ENCODE measurements around the gene DOCK4. TPM values are rescaled to one million over a fixed set of nuclear protein-coding genes. Genes with fewer than 3 reads are reported as not detected.

Gene DOCK4
- total RNA-seq, 4 donors from 2014 or later, result 6.4 to 20.5 (median 9.7) TPM

DNA sequence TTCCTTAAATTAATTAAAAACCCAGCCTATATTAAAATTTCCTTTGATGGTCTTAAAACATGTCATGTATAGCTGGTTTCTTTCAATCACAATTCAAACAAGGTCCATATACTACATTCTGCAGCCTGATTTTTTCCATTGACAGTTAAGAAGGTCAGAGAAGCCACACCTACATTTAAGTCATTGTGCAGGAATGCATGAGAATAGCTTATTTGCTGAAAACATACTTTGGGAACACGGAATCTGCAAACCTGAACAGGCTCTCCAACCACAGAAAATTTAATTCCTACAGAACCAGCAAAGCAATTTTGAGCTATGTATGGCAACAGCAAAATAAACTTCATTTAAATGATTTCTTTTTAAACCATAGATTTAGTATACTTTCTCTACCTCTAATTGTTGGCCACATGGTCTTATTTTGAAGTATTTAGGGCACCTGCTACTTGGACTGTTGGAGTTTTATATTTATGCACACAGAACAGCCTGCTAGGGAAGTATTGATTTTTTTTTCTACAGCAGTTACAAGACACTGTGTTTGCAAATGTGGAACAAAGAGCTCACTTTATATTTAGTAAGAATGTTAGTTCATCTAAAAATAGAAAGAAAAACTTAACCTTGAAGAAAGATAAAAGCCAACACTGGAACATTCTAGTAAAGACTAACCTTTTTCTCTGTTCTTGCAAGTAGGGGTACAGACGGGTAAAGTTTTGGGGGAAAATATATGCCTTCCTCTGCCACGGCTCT is 403.0 kb downstream of the DOCK4 start:
- DNase-seq (ENCODE audit: low spot score in 2 of 2), result no peak
- H3K27ac ChIP-seq, result no peak overlapping the region

GRCh38 chr7:111802194-111802772 is 403.9 kb downstream of the DOCK4 start:
- H3K27me3 ChIP-seq, result no peaks in the 10 kb centered on the region
- DNase-seq (ENCODE audit: low spot score in 2 of 2), result no peak
- WGBS, result 74% methylated on average over 3 of the region's 3 CpGs

More for the DNA sequence above, 403.0 kb downstream of the DOCK4 start:
- no peak overlapping the region for H3K4me3 ChIP-seq
- H3K4me1 ChIP-seq, result no peaks in the 10 kb centered on the region
- peaks cover 21% of the 10 kb centered on the region for H3K9me3 ChIP-seq
- TF ChIP-seq POLR2AphosphoS5 (IDR thresholded peaks at IDR 0.05), result no peak
- 79% methylated on average over 3 of the region's 3 CpGs for WGBS
- H3K27me3 ChIP-seq, result no peaks in the 10 kb centered on the region
- no peaks in the 10 kb centered on the region for H3K36me3 ChIP-seq

DNA sequence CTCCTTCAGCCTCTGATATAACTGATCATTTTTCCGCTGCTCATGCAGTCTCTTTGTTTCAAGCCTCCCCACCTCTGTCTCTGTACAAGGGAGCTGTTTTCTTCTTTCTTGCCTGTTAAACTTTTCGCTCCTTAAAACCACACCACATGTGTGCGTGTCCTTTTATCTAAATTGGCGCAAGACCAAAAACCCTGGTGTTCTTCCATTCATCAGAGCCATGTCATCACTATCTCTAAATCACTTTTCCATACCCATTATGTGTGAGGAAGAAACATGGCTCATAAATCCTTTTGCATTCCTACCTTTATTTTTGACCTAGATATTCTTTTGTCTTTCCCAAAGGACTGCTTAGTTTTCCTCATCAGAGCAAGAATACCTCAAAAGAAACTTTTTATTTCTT is 404.9 kb downstream of the DOCK4 start:
- no peak for DNase-seq (ENCODE audit: low spot score in 2 of 2)
- Histone ChIP-seq H3K36me3 (no peaks in the 10 kb centered on the region), H3K9me3 (peaks cover 38% of the 10 kb centered on the region), H3K4me1 (no peaks in the 10 kb centered on the region), H3K4me3 (no peak overlapping the region), H3K27ac (no peak overlapping the region), H3K27me3 (no peaks in the 10 kb centered on the region)
- 95% methylated on average over 4 of the region's 4 CpGs for WGBS
- no peak for TF ChIP-seq EP300 (IDR thresholded peaks at IDR 0.05)
- TF ChIP-seq, protein P1, sequence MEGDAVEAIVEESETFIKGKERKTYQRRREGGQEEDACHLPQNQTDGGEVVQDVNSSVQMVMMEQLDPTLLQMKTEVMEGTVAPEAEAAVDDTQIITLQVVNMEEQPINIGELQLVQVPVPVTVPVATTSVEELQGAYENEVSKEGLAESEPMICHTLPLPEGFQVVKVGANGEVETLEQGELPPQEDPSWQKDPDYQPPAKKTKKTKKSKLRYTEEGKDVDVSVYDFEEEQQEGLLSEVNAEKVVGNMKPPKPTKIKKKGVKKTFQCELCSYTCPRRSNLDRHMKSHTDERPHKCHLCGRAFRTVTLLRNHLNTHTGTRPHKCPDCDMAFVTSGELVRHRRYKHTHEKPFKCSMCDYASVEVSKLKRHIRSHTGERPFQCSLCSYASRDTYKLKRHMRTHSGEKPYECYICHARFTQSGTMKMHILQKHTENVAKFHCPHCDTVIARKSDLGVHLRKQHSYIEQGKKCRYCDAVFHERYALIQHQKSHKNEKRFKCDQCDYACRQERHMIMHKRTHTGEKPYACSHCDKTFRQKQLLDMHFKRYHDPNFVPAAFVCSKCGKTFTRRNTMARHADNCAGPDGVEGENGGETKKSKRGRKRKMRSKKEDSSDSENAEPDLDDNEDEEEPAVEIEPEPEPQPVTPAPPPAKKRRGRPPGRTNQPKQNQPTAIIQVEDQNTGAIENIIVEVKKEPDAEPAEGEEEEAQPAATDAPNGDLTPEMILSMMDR (IDR thresholded peaks at IDR 0.05), result no peak
- no peak for TF ChIP-seq POLR2A (IDR thresholded peaks at IDR 0.05)
- no peak for TF ChIP-seq POLR2AphosphoS5 (IDR thresholded peaks at IDR 0.05)

More at GRCh38 chr7:111802194-111802772, 403.9 kb downstream of the DOCK4 start:
- Histone ChIP-seq H3K27ac (no peak overlapping the region), H3K9me3 (peaks cover 28% of the 10 kb centered on the region), H3K4me3 (no peak overlapping the region), H3K4me1 (no peaks in the 10 kb centered on the region), H3K36me3 (no peaks in the 10 kb centered on the region)
- TF ChIP-seq, protein P1 (IDR thresholded peaks at IDR 0.05), result no peak
- TF ChIP-seq POLR2AphosphoS5 (IDR thresholded peaks at IDR 0.05), result no peak
- TF ChIP-seq EP300 (IDR thresholded peaks at IDR 0.05), result no peak

DNA sequence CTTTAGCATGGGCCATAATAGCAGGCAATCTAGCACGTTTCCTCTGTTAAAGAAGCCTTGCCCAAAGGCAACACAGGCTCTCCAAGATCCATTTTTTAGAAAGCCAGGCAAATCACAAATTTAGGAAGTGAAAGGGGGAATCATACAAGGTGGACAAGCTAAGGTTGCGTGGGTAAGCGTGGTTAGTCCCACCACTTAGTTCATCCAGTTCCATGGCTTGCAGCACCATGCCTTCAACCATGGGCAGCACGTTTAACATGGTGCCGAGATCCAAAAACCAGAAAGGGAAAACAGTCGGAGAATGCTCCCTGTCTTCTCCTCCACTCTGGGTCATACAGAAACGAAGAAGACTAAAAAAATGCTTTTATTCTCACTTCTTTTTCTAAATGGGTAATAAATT is 409.5 kb downstream of the DOCK4 start:
- WGBS, result 89% methylated on average over 7 of the region's 7 CpGs
- Histone ChIP-seq H3K9me3 (peaks cover 48% of the 10 kb centered on the region), H3K27me3 (no peaks in the 10 kb centered on the region), H3K4me3 (no peak overlapping the region), H3K27ac (no peak overlapping the region), H3K36me3 (no peaks in the 10 kb centered on the region), H3K4me1 (no peaks in the 10 kb centered on the region)
- no peak for DNase-seq (ENCODE audit: low spot score in 2 of 2)
- TF ChIP-seq POLR2A (IDR thresholded peaks at IDR 0.05), result no peak
- TF ChIP-seq EP300 (IDR thresholded peaks at IDR 0.05), result no peak
- TF ChIP-seq POLR2AphosphoS5 (IDR thresholded peaks at IDR 0.05), result no peak
- TF ChIP-seq, protein P1 (IDR thresholded peaks at IDR 0.05), result no peak

DNA sequence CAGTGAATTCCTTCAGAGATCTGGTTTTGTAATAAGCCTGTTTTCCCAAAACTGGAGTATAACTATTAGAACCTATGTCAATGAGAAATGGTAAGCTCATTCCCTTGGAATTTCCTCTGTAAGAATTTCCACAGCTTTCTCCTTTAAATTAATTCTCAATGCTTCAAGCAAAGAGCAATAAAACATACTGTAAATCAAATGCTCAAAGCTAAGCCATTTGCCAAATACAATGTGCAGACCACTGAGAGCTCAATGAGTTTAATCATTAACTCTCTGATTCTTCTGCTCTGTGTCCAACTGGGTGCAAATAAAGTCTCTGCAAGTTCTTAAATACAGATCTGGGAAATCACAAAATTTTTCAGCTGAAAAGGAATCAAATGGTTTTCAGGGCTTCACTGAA is 416.3 kb downstream of the DOCK4 start:
- Histone ChIP-seq H3K4me1 (no peaks in the 10 kb centered on the region), H3K4me3 (no peak overlapping the region), H3K27me3 (no peaks in the 10 kb centered on the region), H3K9me3 (no peaks in the 10 kb centered on the region), H3K27ac (no peak overlapping the region), H3K36me3 (peaks cover 6% of the 10 kb centered on the region)
- DNase-seq (ENCODE audit: low spot score in 2 of 2), result no peak
- TF ChIP-seq POLR2AphosphoS5 (IDR thresholded peaks at IDR 0.05), result no peak
- TF ChIP-seq EP300 (IDR thresholded peaks at IDR 0.05), result no peak
- TF ChIP-seq, protein P1 (IDR thresholded peaks at IDR 0.05), result no peak
- no peak for TF ChIP-seq POLR2A (IDR thresholded peaks at IDR 0.05)
